ENCODE measurements around the gene CGREF1.
"Not testable (repeated sequence)": the region's sequence is repeated elsewhere in the genome, so short reads cannot be mapped to it uniquely, and the experiment has no call there.

Gene CGREF1

GRCh38 chr2:27137322-27137935 lies 18.5 kb upstream of the CGREF1 start:
- DNase-seq = no peak

GRCh38 chr2:27136751-27137150 lies 17.8 kb upstream of the CGREF1 start:
- no peak for DNase-seq

- no peak for DNase-seq
Observed at GRCh38 chr2:27135478-27135955, 16.6 kb upstream of the CGREF1 start.

GRCh38 chr2:27134781-27135477 lies 16.0 kb upstream of the CGREF1 start:
- DNase-seq = no peak

- peak; percentile 93 for DNase-seq
Observed at GRCh38 chr2:27133905-27134780, 15.2 kb upstream of the CGREF1 start, which contains the start of gene PREB. PREB (minus strand) TSS chr2:27134636; CDS start chr2:27134421, 215 bp downstream.

- DNase-seq = no peak
Observed at GRCh38 chr2:27133195-27133875, 14.4 kb upstream of the CGREF1 start.

GRCh38 chr2:27131429-27131828 lies 12.5 kb upstream of the CGREF1 start:
- no peak for DNase-seq

- DNase-seq = no peak
Observed at GRCh38 chr2:27130396-27130795, 11.5 kb upstream of the CGREF1 start.

- no peak for DNase-seq
Observed at GRCh38 chr2:27128668-27129571, 10.0 kb upstream of the CGREF1 start.

- no peak for DNase-seq
Observed at GRCh38 chr2:27127883-27128667, 9.1 kb upstream of the CGREF1 start.

- DNase-seq = no peak
Observed at GRCh38 chr2:27126252-27126710, 7.4 kb upstream of the CGREF1 start.

- no peak for DNase-seq
Observed at GRCh38 chr2:27125104-27125503, 6.2 kb upstream of the CGREF1 start.

- DNase-seq = no peak
Observed at GRCh38 chr2:27123302-27124150, 4.6 kb upstream of the CGREF1 start, which contains the start of gene ABHD1. ABHD1 (plus strand) TSS chr2:27123815; CDS start chr2:27123949, 134 bp downstream.

- no peak for DNase-seq
Observed at GRCh38 chr2:27122791-27123190, 3.9 kb upstream of the CGREF1 start.

- no peak for DNase-seq
Observed at GRCh38 chr2:27121906-27122305, 3.0 kb upstream of the CGREF1 start.

- DNase-seq = not testable (repeated sequence)
Observed at GRCh38 chr2:27119330-27119670, 372 bp upstream of the CGREF1 start.

- no peak for DNase-seq
Observed at GRCh38 chr2:27117995-27118524, 868 bp downstream of the CGREF1 start.

- no peak for DNase-seq
Observed at GRCh38 chr2:27115519-27115918, 3.4 kb downstream of the CGREF1 start.

- not testable (repeated sequence) for DNase-seq
Observed at GRCh38 chr2:27111392-27112078, 7.4 kb downstream of the CGREF1 start.

Measured in KG1 (cell line).